Activated T-helper 17 cell treated with anti-CD3 and anti-CD28 coated beads, Interleukin-2, amount 50 U/mL, for 72 hours (primary cell): Measurements from ENCODE around the gene GREM2. TPM values are rescaled to one million over a fixed set of nuclear protein-coding genes. Genes with fewer than 3 reads are reported as not detected.

ENCODE experiments used
- ATAC-seq: fragments of 150-1000 bp; cut with Tn5 transposase; replicated peaks from 2 replicates; pipeline ENCODE4 v1.10.0; 2021; ENCODE audit warnings: mild to moderate bottlenecking, moderate library complexity
- H3K27ac Mint-ChIP-seq: one replicate; pipeline ENCODE4 v1.8.0; 2022; ENCODE audit warnings: mixed read lengths
- H3K27me3 Mint-ChIP-seq: one replicate; pipeline ENCODE4 v1.8.0; 2022; ENCODE audit warnings: mixed read lengths
- H3K36me3 Mint-ChIP-seq: one replicate; pipeline ENCODE4 v1.8.0; 2022; ENCODE audit warnings: low read depth, mild to moderate bottlenecking, mixed read lengths
- H3K4me1 Mint-ChIP-seq: one replicate; pipeline ENCODE4 v1.8.0; 2022; ENCODE audit warnings: mixed read lengths
- H3K4me3 Mint-ChIP-seq: one replicate; pipeline ENCODE4 v1.8.0; 2022; ENCODE audit warnings: mild to moderate bottlenecking, mixed read lengths
- H3K9me3 Mint-ChIP-seq: one replicate; pipeline ENCODE4 v1.8.0; 2022; ENCODE audit warnings: mixed read lengths
- total RNA-seq, 2 donors: library from RNA; stranded (reverse); gene quantifications; one replicate each; pipeline ENCODE4 v1.2.3, GENCODE V29; 2022

GREM2 gene
- total RNA-seq, 2 donors from 2014 or later, result 3.4 to 7.5 TPM

- H3K4me3 Mint-ChIP-seq, result no peak overlapping the region
- H3K9me3 Mint-ChIP-seq, result no peaks in the 10 kb centered on the region
- peaks cover 6% of the 10 kb centered on the region for H3K4me1 Mint-ChIP-seq
- H3K27me3 Mint-ChIP-seq, result no peaks in the 10 kb centered on the region
- no peaks in the 10 kb centered on the region for H3K36me3 Mint-ChIP-seq
- no peak for ATAC-seq
- H3K27ac Mint-ChIP-seq, result no peak overlapping the region
Observed at GRCh38 chr1:240555524-240555923, 56.4 kb downstream of the GREM2 start.

GRCh38 chr1:240553351-240553750, 58.6 kb downstream of the GREM2 start:
- Mint-ChIP-seq H3K36me3 (no peaks in the 10 kb centered on the region), H3K4me3 (no peak overlapping the region), H3K9me3 (no peaks in the 10 kb centered on the region), H3K27ac (no peak overlapping the region), H3K4me1 (peaks cover 5% of the 10 kb centered on the region), H3K27me3 (no peaks in the 10 kb centered on the region)
- ATAC-seq, result no peak

DNA sequence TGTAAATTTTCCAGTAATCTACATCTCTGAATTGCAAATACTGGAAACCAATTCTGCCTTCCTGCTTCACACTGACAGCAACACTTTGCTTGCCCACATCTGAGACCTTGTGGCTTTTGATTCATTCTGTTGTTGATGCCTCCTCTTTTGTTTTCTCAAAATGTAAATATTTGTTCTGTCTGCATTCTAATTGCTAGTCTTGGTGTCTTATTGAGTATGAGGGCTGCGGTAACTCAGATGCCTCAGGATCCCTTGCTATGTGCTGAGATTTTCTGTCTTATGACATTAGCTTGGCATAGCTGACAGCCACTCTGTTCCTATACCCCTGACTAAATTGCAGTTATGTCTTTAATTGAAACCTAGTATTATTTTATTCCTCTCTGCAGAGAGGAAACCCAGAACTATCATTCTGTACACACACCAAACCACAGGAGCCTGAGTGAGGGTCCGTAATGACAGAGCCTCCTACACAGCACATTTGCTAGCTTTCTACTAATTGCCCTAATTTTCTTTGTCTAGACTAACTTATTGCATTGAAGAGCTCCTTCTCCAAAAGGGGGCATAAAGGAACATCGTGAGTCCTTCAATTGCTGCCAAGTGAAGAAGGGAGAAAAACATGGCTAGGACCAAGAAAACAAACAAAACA, 72.1 kb downstream of the GREM2 start:
- peak; percentile 72 for ATAC-seq
- peaks cover 11% of the 10 kb centered on the region for H3K36me3 Mint-ChIP-seq
- no peaks in the 10 kb centered on the region for H3K27me3 Mint-ChIP-seq
- no peak overlapping the region for H3K27ac Mint-ChIP-seq
- H3K9me3 Mint-ChIP-seq, result no peaks in the 10 kb centered on the region
- H3K4me3 Mint-ChIP-seq, result peak overlapping the region; percentile 34
- peaks cover 15% of the 10 kb centered on the region for H3K4me1 Mint-ChIP-seq

- peak overlapping the region; percentile 34 for H3K4me3 Mint-ChIP-seq
- H3K27ac Mint-ChIP-seq, result no peak overlapping the region
- no peaks in the 10 kb centered on the region for H3K9me3 Mint-ChIP-seq
- no peaks in the 10 kb centered on the region for H3K27me3 Mint-ChIP-seq
- no peak for ATAC-seq
- H3K4me1 Mint-ChIP-seq, result peaks cover 15% of the 10 kb centered on the region
- H3K36me3 Mint-ChIP-seq, result peaks cover 11% of the 10 kb centered on the region
Observed at GRCh38 chr1:240538776-240539430, 73.1 kb downstream of the GREM2 start.

GRCh38 chr1:240533154-240533780, 78.7 kb downstream of the GREM2 start:
- no peaks in the 10 kb centered on the region for H3K4me1 Mint-ChIP-seq
- no peak overlapping the region for H3K27ac Mint-ChIP-seq
- no peaks in the 10 kb centered on the region for H3K27me3 Mint-ChIP-seq
- peaks cover 24% of the 10 kb centered on the region for H3K36me3 Mint-ChIP-seq
- no peak overlapping the region for H3K4me3 Mint-ChIP-seq
- no peaks in the 10 kb centered on the region for H3K9me3 Mint-ChIP-seq
- no peak for ATAC-seq

DNA sequence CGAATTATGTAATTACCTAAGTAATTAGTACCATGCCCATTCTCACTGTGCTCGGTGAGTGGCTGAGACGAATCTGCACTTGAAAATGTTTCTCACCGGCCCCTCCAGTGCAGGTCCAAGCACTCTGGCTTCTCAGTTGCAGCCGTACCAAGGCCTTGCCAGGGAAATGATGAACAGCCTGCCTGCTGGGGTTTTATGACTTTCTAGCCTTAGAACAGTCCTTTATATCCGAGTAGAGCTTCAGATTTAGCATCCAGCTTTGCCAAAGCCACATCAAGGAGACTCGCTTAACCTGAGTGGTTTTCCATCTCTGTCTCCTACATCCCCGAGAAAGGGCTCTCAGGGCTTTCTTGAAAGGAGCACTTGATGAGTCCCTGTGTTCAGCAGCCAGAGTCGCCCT, 83.4 kb downstream of the GREM2 start:
- H3K4me3 Mint-ChIP-seq, result no peak overlapping the region
- no peak overlapping the region for H3K27ac Mint-ChIP-seq
- H3K27me3 Mint-ChIP-seq, result no peaks in the 10 kb centered on the region
- H3K4me1 Mint-ChIP-seq, result no peaks in the 10 kb centered on the region
- H3K9me3 Mint-ChIP-seq, result no peaks in the 10 kb centered on the region
- no peak for ATAC-seq
- peaks cover 12% of the 10 kb centered on the region for H3K36me3 Mint-ChIP-seq

- H3K27ac Mint-ChIP-seq, result no peak overlapping the region
- H3K9me3 Mint-ChIP-seq, result no peaks in the 10 kb centered on the region
- H3K27me3 Mint-ChIP-seq, result no peaks in the 10 kb centered on the region
- H3K4me1 Mint-ChIP-seq, result no peaks in the 10 kb centered on the region
- H3K36me3 Mint-ChIP-seq, result peaks cover 12% of the 10 kb centered on the region
- ATAC-seq, result no peak
- no peak overlapping the region for H3K4me3 Mint-ChIP-seq
Observed at GRCh38 chr1:240527086-240527485, 84.9 kb downstream of the GREM2 start.

DNA sequence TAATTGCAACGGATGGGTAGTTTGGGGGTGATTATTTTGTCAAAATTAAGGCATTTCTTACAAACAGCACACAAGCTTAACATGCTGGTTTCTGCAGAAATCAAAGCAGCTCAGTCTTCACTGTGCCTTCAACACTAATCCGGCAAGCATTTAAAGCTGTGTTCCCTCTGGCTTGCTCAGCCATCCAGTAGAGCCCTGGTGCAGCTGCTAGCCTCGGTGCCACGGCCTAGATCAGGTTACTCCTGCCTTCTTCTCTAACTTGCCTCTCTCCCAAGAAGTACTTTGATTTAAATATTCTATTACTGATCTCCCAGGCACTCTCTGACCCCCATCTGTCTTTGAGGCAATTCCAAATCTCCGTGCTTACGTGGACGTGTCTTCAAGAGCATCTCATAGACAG, 85.6 kb downstream of the GREM2 start:
- no peak for ATAC-seq
- Mint-ChIP-seq H3K27me3 (no peaks in the 10 kb centered on the region), H3K4me3 (no peak overlapping the region), H3K27ac (no peak overlapping the region), H3K36me3 (peaks cover 7% of the 10 kb centered on the region), H3K9me3 (no peaks in the 10 kb centered on the region), H3K4me1 (no peaks in the 10 kb centered on the region)

GRCh38 chr1:240524356-240525069, 87.4 kb downstream of the GREM2 start:
- H3K9me3 Mint-ChIP-seq, result no peaks in the 10 kb centered on the region
- ATAC-seq, result no peak
- no peak overlapping the region for H3K4me3 Mint-ChIP-seq
- no peaks in the 10 kb centered on the region for H3K27me3 Mint-ChIP-seq
- no peak overlapping the region for H3K27ac Mint-ChIP-seq
- H3K36me3 Mint-ChIP-seq, result no peaks in the 10 kb centered on the region
- no peaks in the 10 kb centered on the region for H3K4me1 Mint-ChIP-seq

- H3K9me3 Mint-ChIP-seq, result peaks cover 3% of the 10 kb centered on the region
- H3K27me3 Mint-ChIP-seq, result no peaks in the 10 kb centered on the region
- no peaks in the 10 kb centered on the region for H3K4me1 Mint-ChIP-seq
- no peak overlapping the region for H3K4me3 Mint-ChIP-seq
- H3K27ac Mint-ChIP-seq, result no peak overlapping the region
- no peak for ATAC-seq
- no peaks in the 10 kb centered on the region for H3K36me3 Mint-ChIP-seq
Observed at GRCh38 chr1:240522122-240522822, 89.7 kb downstream of the GREM2 start.

DNA sequence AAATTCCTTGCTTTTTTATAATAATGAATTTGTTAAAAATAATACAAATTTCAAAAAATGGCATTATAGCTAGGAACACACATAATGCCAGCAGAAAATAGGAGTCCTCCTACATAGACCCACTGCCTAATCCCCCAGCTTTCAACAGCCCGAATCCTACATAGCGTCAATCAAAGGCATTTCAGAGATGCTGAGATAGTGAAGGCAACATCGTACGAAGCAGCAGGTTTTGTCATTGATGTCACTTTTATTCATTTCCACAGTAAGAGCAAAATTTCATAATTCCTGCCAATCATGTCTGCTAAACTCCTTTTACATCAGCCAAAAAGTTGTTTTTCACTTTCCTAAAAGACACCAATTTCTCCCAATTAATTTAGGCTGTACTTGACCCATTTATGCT, 94.1 kb downstream of the GREM2 start:
- Mint-ChIP-seq H3K4me3 (no peak overlapping the region), H3K27me3 (no peaks in the 10 kb centered on the region), H3K36me3 (no peaks in the 10 kb centered on the region), H3K4me1 (no peaks in the 10 kb centered on the region), H3K9me3 (peaks cover 3% of the 10 kb centered on the region), H3K27ac (no peak overlapping the region)
- ATAC-seq, result no peak

- Mint-ChIP-seq H3K36me3 (no peaks in the 10 kb centered on the region), H3K27me3 (no peaks in the 10 kb centered on the region), H3K4me3 (no peak overlapping the region), H3K27ac (no peak overlapping the region), H3K4me1 (no peaks in the 10 kb centered on the region), H3K9me3 (peaks cover 3% of the 10 kb centered on the region)
- no peak for ATAC-seq
Observed at GRCh38 chr1:240516069-240516468, 95.9 kb downstream of the GREM2 start.

DNA sequence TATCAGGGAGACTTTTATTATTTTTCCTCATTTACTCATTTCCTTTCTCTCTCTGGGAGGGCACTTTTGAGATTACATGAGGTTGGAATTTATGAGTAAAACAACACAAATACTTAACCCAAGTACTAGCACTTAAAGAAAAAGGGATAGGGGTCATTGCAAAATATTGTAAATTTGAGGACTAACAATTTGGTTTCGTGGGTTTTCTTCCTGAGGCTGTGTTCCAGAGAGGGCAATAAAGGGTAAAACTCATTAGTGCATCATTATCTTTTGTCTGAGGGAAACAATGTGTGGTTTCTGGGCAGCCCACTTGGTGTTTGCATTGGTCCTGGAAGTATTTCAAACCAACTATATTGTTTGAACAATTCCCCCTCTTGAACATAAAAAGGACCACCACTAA, 96.5 kb downstream of the GREM2 start:
- Mint-ChIP-seq H3K27ac (no peak overlapping the region), H3K27me3 (no peaks in the 10 kb centered on the region), H3K4me1 (no peaks in the 10 kb centered on the region), H3K9me3 (peaks cover 3% of the 10 kb centered on the region), H3K4me3 (no peak overlapping the region), H3K36me3 (no peaks in the 10 kb centered on the region)
- no peak for ATAC-seq

DNA sequence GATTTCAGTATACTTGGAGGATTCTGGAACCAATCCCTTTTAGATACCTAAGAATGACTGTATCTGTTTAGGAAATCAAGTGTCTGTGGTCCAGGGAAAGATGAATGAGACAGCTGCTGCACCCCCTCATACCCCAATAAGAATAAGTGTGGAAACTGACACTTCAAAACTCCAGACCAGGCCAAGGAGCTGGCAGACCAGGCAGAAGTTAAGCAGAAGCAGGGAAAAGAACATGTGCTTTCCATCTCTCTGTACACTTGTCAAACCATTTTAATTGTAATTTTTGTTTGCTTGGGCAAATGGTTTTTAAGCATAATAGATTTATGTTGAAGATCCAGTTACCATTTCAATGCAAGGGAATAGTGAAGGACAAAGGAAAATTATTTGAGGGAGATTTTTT, 100.2 kb downstream of the GREM2 start:
- H3K27me3 Mint-ChIP-seq, result no peaks in the 10 kb centered on the region
- H3K9me3 Mint-ChIP-seq, result no peaks in the 10 kb centered on the region
- H3K36me3 Mint-ChIP-seq, result no peaks in the 10 kb centered on the region
- peaks cover 4% of the 10 kb centered on the region for H3K4me1 Mint-ChIP-seq
- no peak for ATAC-seq
- H3K4me3 Mint-ChIP-seq, result no peak overlapping the region
- H3K27ac Mint-ChIP-seq, result no peak overlapping the region
